Measurements from ENCODE around the gene EPS8. TPM values are rescaled to one million over a fixed set of nuclear protein-coding genes. Genes with fewer than 3 reads are reported as not detected.
A peak's percentile ranks its signal among the peaks of the same experiment; 100 is the strongest.
"Not testable (repeated sequence)": the region's sequence is repeated elsewhere in the genome, so short reads cannot be mapped to it uniquely, and the experiment has no call there.

EPS8 gene
- total RNA-seq, 1 donor from 2014 or later = 35.0 TPM

GRCh38 chr12:15650399-15651128 is 138.6 kb downstream of the EPS8 start:
- DNase-seq (ENCODE audit: low read depth, low spot score) = no peak

DNA sequence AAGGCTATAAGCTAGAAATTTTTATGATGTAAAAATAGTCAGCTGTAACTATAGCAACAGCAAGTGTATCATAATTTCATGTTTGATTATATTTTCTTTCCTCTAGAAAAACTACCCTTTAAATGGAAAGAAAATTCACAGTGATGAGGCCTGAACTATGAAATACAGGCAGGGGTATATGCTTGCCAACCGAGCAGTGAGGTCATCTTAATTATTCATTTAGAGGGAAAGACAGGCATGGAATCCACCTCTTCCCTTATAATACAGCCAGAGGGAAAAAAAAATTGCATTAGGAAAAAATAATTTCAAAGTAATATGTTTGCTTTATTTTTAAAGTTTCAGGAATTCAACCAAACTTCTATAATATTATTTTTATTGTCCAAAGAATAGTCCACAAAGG is 139.8 kb downstream of the EPS8 start:
- no peak for DNase-seq (ENCODE audit: low read depth, low spot score)

DNA sequence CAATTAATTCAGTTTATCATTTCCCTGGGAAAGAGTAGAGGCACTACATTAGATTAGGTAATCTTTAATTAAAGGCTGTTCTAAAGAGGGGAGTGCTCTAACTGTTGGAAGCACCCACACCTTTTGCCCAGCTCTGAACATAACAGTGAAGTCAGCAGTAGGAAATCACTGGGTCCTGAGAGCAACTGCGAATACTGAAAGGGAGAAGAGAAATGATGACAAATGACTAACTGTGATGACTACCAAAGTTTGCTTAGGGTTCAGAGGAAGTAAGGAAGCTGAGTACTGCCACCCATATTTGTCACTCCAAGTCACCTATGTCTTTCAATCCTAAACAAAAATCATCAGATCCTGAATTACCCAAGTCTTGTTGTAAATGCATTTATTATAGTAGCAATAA is 140.6 kb downstream of the EPS8 start:
- no peak for DNase-seq (ENCODE audit: low read depth, low spot score)

DNA sequence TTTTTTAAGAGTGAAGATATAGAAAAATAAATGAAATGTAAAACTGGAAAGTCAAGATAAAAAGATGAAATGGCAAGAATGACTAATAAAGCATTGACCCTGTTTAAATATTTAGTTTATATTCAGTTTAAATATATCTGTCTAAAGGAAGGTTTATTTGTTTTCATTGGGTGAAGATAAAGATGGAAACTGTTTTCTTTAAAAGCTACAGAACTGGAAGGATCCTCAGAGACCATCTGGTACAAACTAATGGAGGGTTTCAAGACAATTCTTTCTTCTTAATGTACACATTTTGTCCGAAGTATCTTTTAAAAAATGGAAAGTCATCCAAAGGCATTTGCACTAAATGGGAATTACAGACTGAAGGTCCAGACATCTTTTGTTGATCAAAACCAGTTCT is 142.6 kb downstream of the EPS8 start:
- DNase-seq (ENCODE audit: low read depth, low spot score) = no peak

DNA sequence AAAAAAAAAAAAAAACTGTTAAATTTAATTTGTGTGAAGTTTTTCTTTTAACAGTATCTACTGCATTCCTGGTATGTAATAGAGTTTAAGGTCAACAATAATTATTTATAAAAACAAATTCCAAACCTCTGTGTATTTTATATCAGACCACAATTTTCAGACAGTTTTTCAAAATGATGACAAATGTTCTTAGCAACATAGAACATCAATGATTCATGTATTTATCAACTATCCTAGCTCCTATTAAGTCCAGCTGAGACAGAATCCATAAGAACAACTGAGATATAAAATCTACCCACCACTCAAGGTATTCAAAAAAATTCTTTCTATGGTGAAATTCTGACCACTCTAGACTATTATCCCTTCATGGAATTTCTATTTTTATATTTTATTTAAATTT is 144.5 kb downstream of the EPS8 start:
- DNase-seq (ENCODE audit: low read depth, low spot score) = no peak

DNA sequence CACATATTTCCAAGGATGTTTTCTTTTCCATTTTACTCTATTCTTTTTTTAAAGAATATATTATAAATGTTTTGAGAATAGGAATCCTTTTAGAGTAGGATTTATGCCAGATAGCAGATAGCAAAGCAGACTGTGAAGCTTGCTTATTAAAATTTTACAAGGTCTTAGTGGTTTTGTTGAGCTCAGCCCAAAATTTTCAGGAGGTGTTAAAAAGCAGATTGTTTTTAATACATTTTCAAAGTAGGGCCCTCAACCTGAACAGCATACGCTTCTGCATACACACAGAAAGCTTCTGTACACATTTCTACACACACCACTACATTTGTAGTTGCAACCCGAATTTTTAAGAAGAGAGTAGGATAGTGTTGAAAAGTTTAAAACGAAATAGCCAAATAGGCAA is 151.0 kb downstream of the EPS8 start:
- no peak for DNase-seq (ENCODE audit: low read depth, low spot score)

DNA sequence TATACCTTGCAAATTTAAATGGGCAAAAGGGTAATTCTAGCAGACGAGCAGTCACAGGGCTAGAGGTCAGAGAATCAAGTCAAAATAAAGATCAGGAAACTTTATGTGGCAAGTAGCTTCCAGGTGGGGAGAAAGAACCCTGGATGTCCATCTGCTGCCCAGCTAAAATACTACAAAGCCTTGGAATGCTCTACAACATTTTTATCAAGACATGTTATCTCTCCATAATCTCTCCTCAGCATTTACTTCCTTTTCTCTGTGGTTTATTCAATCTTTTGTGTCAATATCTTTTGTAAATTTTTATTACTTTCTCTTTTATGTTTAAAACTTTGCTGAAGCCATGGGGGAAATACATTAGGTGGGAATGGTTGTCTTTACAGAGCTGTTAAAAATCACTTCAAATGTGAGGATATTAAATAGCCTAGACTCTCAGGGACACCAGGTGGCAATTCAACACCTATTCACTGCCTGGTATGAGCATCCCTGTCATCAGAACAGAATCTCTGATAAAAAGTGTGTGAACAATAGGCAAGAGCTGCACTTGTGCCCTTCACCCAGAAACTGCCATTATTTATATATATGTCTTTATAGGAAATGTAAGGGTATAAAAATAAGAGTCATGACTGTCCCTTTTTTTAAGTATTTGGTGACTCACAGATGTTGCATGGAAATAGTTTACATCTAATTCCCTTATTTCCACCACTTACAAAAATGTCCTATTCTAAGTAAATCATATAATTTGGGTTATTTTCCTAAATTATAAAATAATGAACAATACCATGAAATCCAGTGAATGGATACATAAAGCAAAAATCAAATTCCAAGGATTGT is 152.9 kb downstream of the EPS8 start:
- no peak for DNase-seq (ENCODE audit: low read depth, low spot score)

DNA sequence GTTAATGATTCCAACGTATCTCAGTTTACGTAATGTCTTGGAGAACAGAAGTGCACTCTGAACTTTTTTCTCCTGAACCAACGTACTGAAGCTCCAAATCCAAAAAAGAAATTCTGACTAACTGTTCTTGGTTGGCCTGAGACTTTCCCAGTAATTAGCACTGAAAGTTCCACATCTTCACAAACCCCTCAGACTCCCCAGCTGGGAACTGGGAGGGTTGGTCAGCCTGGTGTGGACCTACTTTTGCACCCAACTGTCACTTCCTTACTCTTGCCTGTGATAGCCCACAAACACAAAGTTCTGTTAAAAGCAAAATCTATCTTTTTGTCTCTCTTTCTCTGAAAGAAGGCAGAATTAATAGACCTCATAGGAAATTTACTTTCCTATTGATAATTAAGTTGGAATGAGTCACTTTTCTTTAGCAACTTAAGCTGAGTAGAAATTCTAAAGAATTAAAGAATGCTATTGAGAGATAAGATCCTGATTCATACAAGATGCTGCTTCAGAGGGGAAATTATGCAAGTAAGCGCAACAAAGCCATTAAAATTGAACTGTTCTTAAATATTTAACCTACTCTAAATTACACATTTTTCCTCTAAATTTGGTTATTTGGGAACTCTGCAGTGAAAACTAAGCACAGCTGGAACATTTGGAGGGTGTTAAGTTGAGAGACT is 155.0 kb downstream of the EPS8 start:
- no peak for DNase-seq (ENCODE audit: low read depth, low spot score)

DNA sequence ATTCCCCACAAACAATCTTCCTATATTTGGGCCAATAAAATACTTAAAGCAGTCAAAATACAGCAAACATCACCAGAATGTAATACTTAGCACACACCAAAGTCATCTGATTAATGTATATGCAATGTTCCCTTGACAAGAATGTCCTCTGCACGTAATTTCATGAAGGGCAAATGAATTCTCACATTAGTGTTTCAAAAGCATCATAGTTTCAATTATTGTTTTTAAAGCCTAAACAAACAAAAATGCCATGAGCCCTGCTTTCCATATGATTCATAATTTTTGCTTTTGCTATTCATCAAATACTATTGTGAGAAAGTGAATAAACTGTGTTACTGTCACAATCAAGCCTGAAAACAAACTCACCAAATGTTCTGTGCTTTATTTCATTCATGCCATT is 156.0 kb downstream of the EPS8 start:
- DNase-seq (ENCODE audit: low read depth, low spot score) = no peak

- no peak for DNase-seq (ENCODE audit: low read depth, low spot score)
These were observed 156.5 kb downstream of the EPS8 start for GRCh38 chr12:15632708-15633107.

DNA sequence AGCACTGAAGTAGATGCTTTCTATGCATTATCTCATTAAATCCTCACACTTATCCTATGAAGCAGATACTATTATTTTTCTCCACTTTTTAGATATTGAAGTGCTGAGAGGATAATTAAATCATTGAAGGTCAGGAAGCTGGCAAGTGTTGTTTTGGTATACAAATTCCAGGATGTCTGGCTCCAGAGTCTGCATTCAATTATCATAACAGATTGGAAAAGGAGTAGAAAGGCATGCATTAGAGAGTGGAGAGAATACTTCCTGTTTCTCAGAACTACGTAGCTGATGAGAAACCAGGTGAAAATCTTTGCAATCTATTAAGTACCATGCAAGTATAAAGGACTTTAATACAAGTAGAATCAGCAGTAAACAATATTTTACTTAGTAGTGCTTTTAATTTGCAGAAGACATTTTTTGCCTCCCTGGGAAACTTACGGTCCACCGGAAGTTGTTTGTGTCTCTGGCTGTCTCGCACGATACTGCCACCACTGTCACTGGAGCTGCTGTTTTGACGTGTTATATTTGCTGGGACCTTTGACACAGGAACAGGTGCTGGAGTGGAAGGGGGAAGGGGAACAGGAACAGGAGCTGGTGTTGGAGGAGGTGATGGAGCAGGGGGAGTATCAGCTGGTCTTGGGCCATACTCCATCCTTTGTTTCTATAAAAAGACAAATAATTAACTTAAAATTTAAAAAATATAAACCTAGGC is 158.0 kb downstream of the EPS8 start:
- DNase-seq (ENCODE audit: low read depth, low spot score) = no peak

DNA sequence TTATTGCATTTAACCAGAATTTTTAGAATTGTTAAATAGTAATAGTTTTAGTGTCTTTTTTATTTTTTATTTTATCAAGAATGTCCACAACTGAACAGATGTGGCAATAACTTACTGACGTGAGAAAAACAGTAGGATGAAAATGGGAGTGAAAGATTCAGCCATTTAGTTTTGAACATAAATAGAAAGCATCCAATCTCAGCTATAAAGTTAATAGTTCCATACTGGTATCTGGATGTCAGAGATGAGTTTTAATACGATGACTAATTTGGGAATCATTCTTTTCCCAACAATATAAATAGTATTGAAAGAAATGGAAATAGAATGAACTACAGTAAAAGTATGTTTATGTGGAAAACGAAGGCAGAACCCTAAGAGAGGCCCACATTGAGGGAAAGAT is 159.4 kb downstream of the EPS8 start:
- DNase-seq (ENCODE audit: low read depth, low spot score) = no peak

- DNase-seq (ENCODE audit: low read depth, low spot score) = peak; percentile 71
These were observed 160.1 kb downstream of the EPS8 start for GRCh38 chr12:15629108-15629507.

- DNase-seq (ENCODE audit: low read depth, low spot score) = no peak
These were observed 160.9 kb downstream of the EPS8 start for GRCh38 chr12:15627995-15628945.

- no peak for DNase-seq (ENCODE audit: low read depth, low spot score)
These were observed 164.1 kb downstream of the EPS8 start for GRCh38 chr12:15625075-15625474.

- no peak for DNase-seq (ENCODE audit: low read depth, low spot score)
These were observed 168.2 kb downstream of the EPS8 start for GRCh38 chr12:15620741-15621539.

- DNase-seq (ENCODE audit: low read depth, low spot score) = not testable (repeated sequence)
These were observed 172.7 kb downstream of the EPS8 start for GRCh38 chr12:15616495-15616894.

- no peak for DNase-seq (ENCODE audit: low read depth, low spot score)
These were observed 175.2 kb downstream of the EPS8 start for GRCh38 chr12:15613981-15614380.

- no peak for DNase-seq (ENCODE audit: low read depth, low spot score)
These were observed 180.2 kb downstream of the EPS8 start for GRCh38 chr12:15608941-15609340.

DNA sequence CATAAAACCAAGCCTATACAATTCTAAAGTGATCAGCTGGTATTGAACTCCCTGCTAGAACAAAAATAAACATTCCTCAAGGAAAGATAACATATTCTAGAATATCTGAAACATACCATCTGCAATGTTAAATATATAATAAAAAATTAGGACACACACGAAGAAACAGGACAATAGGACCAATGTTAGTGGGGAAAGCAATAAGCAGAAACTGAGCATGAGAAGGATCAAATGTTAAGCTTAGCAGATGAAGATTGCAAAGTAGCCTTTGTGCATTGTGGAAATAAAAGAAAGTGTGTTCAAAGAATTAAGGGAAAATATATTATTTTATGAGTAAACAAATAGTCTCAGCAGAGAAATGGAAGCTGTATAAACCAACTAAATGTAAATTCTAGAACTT is 180.8 kb downstream of the EPS8 start:
- DNase-seq (ENCODE audit: low read depth, low spot score) = no peak
